NCI-H128 (cell line): ENCODE measurements around the gene LRRN2.
"Not testable (repeated sequence)": the region's sequence is repeated elsewhere in the genome, so short reads cannot be mapped to it uniquely, and the experiment has no call there.

Source experiments
- DNase-seq: peaks from one replicate; lab custom pipeline; 2025; ENCODE audit not compliant: unreplicated experiment; lab: John Stamatoyannopoulos, UW

LRRN2 gene

GRCh38 chr1:204692841-204693356 is 7.4 kb upstream of the LRRN2 start:
- no peak for DNase-seq

- DNase-seq: no peak
Measured at GRCh38 chr1:204692325-204692840, 6.8 kb upstream of the LRRN2 start.

- not testable (repeated sequence) for DNase-seq
Measured at GRCh38 chr1:204691328-204691730, 5.8 kb upstream of the LRRN2 start.

GRCh38 chr1:204688776-204689175 is 3.2 kb upstream of the LRRN2 start:
- DNase-seq: no peak

GRCh38 chr1:204688007-204688406 is 2.5 kb upstream of the LRRN2 start:
- no peak for DNase-seq

GRCh38 chr1:204684571-204685235 is 835 bp downstream of the LRRN2 start:
- DNase-seq: no peak

- no peak for DNase-seq
Measured at GRCh38 chr1:204684206-204684570, 1.4 kb downstream of the LRRN2 start.

- DNase-seq: no peak
Measured at GRCh38 chr1:204683284-204684205, 2.0 kb downstream of the LRRN2 start.

- no peak for DNase-seq
Measured at GRCh38 chr1:204680461-204680860, 5.1 kb downstream of the LRRN2 start.

- no peak for DNase-seq
Measured at GRCh38 chr1:204680051-204680450, 5.5 kb downstream of the LRRN2 start.

GRCh38 chr1:204678721-204679475 is 6.6 kb downstream of the LRRN2 start:
- DNase-seq: no peak

GRCh38 chr1:204677864-204678263 is 7.7 kb downstream of the LRRN2 start:
- no peak for DNase-seq

- no peak for DNase-seq
Measured at GRCh38 chr1:204676043-204676442, 9.5 kb downstream of the LRRN2 start.

- DNase-seq: peak; percentile 57
Measured at GRCh38 chr1:204673909-204674649, 11.5 kb downstream of the LRRN2 start.

- no peak for DNase-seq
Measured at GRCh38 chr1:204673209-204673608, 12.3 kb downstream of the LRRN2 start.

GRCh38 chr1:204672482-204673121 is 12.9 kb downstream of the LRRN2 start:
- DNase-seq: no peak

GRCh38 chr1:204672069-204672468 is 13.5 kb downstream of the LRRN2 start:
- DNase-seq: no peak

GRCh38 chr1:204670152-204670927 is 15.2 kb downstream of the LRRN2 start:
- DNase-seq: no peak

- no peak for DNase-seq
Measured at GRCh38 chr1:204669579-204669978, 16.0 kb downstream of the LRRN2 start.
